HG02973 (cell line): ENCODE measurements around the gene MBP.
"Not testable (repeated sequence)": the region's sequence is repeated elsewhere in the genome, so short reads cannot be mapped to it uniquely, and the experiment has no call there.

Experiments used
- ATAC-seq: cut with Tn5 transposase; IDR thresholded peaks from one replicate; pipeline ENCODE4 v1.9.1; 2021; ENCODE audit warnings: moderate library complexity; ENCODE audit not compliant: unreplicated experiment

MBP gene

DNA sequence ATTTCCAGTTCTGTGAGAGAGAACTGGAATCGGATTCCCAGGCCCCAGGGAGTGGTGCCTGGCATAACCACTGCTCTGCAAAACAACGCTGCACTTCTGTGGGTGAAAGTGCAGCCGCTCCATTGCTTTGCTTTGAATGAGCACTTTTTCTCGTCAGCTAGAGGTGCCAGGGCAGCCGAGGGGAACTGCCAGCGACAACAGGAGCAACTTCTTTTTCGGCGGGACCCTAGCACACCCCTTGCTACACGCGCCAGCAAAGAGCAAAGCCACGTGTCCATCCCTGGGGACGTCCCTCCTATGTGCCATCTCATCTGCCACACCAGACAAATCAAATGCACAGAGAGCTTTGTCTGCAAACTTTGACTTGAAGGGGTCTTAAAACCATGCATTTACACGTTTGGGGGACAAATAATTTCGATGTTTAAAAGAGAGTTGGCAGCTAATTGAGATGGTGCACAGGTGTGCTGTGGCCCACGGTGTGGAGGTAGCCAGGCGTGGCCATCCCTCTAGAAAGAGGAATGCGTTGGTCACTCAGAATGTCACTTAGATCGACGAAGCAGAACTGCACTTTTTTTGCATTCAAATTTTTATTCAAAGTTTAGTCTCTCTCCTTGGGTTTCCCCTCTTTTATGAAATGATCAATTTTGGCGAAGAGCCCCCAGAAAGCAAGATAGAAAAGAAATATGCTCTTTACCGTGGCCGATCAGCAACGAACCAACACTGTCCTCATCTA lies 151.8 kb downstream of the MBP start:
- peak; percentile 29 for ATAC-seq

DNA sequence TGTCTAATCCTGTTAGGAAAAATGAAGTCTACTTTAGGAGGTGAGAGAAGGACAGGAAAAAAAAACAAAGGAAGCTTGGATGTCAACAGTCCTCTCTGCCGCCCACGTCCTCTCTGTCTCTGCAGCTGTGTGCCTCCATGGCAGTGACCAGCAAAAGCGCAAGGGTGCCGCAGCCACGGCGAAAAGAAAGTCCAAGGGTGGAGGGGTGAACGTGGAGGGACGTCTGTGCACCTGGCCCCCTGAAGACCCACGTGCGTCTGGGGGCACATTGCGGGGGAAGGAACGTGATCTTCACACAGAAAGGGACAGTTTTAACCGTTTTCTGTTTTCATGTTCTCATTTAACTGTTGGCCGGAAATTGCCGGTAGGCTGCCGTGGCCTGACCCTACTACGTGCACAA lies 152.7 kb downstream of the MBP start:
- no peak for ATAC-seq

DNA sequence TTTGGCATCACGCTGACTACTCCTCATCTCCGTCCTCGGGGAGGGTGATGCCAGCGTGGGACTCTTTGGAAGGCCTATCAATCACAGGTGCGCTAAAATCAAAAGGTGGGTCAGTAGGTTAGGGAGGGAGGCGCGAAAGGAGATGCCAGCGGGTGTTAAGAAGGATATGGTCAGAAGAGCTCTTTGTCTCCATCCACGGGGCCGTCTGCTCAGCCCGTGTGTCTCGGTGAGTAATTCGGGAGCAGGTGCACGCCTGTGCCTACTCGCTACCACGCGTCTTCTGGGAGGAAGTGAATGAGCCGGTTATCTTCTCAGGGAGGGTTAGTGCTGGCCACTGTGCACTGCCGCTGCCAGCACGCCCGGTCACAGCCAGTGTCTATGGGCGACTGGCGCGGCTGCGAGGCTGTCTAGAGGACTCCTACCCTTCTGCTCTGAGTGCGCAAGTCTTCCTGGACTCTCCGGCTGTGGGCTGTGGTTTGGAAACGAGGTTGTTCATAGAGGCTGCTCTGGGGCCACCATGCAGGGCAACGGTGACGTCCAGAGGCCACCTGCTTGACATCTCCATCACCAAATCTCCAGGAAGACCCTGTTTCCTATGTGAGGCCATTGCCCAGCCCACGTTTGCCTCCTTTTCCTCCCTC lies 153.4 kb downstream of the MBP start:
- ATAC-seq: no peak

DNA sequence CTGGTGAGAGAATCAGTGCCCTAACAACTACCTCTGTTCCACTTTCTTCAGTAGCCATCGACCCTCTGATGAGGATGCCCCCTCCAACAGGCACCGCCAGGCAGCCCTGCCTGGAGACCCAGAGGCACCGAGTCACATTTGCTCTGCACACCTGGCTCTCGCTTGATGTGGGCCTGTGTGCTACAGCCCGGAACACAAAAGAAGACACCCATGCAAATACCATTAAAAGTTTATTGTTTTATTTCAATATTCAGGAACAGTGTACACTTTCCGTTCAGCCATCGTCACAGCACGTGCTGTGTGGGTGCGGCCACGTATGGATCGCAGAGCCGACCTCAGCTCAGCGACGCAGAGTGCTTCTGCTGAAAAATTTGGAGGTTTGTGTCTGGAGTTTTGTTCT lies 154.0 kb downstream of the MBP start:
- ATAC-seq: no peak

DNA sequence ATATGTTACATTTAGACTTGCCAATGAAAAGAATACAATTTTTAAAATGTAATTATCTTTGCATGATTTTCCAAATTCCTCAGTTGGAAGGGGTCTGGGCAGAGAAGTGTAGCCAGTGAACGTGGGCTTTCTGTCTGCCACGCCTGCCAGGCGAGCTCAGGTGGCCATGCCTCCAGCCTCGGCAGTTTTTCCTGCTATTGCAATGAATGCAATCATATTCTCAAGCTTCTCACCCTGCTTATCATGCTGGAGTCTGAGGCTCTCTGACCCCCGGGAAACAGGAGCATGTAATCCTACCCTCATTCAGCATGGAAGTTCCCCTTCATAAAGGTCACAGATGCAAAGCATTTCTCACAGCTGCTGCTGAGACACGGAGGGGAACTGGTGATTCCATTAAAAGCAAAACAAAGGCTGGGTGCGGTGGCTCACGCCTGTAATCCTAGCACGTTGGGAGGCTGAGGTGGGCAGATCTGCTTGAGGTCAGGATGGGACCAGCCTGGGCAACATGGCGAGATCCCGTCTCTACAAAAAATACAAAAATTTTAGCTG lies 154.8 kb downstream of the MBP start:
- no peak for ATAC-seq

GRCh38 chr18:76977108-76977621 lies 155.4 kb downstream of the MBP start:
- no peak for ATAC-seq

DNA sequence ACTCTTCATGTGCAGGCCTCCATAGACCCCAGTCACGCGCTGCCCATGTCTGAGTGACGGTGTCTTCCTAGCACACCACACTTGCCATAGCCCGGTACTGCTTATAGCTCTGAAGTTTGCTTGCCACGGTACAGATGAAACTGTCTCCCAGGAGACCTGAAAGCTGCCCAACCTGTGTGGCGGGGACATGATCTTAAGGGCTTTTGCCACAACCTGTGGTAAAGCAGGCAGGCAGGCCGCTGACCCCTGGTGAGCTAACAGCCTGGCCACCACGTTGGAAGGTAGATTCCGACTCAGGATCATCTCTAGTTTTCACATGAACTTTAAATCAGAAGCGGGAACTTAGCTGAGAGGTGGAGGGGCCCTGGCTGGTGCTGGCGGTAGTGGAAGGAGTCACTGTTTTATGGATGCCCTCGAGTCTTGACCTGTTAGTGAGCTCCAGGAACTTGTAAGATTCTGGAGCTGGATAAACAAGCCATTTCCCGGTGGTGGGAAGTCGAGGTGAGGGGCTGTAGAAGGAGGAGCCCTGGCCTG lies 156.9 kb downstream of the MBP start:
- no peak for ATAC-seq

- ATAC-seq: no peak
These were observed 158.2 kb downstream of the MBP start for GRCh38 chr18:76974386-76974785.

DNA sequence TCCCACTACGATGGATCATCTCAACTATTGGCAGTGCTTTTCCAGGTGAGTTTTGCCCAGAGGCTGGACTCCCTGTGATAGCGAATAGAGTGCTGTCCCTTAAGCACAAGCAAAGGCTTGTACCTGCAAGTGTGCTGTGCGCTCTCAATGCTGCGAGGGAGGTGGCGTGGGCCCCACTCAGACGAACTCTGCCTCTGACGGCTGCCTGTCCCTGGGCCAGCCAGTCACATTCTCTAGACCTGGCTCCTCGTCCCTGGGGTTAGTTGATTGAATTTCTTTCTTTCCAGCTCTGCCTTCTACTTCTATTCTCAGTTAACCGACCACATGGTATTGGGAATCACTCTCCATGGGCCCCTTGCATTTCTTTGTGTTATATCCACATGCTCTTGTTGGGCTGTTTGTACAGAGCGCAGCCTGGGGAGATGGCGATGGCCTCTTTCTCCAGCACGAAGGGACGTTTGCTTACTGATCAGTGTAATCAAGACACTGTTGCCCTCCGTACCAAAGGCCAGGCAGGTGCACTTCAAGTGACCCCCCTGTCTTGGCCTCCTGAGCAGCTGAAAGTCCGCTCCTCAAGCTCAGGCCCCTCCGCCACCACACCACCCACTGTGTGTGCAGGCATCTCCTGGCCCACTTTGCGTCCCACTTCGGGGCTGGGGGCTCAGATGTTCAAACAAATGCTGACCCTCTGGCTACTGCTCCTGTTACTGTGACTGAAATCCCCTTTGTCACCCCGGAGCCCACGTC lies 158.9 kb downstream of the MBP start:
- no peak for ATAC-seq

- ATAC-seq: no peak
These were observed 159.6 kb downstream of the MBP start for GRCh38 chr18:76972846-76973519.

- no peak for ATAC-seq
These were observed 160.3 kb downstream of the MBP start for GRCh38 chr18:76972241-76972640.

GRCh38 chr18:76970770-76971559 lies 161.6 kb downstream of the MBP start:
- no peak for ATAC-seq

DNA sequence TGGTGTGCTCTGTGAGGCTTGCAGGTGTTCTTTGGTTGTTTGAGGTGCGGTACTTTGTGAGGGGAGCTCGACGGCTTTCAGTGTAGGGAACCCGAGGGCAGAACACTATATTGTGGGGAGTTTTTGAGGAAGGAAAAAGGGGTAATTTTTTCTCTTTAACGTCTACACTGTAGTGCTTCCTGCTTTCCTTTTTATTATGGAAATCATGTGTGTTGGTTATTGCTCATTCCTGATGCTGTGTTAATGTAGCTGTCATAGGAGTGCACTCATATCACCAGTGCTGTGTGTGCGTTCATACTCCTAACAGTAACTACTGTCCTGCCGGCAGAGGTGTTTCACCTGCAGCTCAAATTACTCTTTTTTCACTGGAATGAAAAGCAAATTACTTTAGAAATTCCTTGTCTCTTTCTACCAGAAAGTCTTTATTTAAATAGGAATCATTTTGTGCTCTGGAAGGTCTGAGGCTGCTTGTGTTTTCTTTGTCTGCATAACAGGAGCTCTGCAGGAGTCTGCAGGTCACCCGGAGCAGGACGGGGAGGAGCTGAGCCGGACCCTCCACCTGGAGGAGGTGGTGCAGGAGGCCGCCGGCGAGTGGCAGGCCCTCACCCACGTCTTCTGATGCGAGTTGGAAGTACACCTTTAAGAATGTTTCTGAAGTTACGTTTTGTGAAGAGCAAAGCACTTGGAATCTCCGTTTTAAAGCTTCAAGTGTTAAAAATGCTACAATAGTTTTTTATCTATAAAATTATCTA lies 164.7 kb downstream of the MBP start:
- ATAC-seq: no peak

DNA sequence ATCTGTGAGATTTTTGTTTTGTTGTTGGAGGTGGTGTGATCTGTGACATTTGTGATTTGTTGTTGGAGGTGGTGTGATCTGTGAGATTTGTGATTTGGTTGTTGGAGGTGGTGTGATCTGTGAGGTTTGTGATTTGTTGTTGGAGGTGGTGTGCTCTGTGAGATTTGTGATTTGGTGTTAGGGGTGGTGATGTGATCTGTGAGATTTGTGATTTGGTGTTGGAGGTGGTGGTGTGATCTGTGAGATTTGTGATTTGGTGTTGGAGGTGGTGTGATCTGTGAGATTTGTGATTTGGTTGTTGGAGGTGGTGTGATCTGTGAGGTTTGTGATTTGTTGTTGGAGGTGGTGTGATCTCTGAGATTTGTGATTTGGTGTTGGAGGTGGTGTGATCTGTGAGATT lies 165.3 kb downstream of the MBP start:
- ATAC-seq: not testable (repeated sequence)

GRCh38 chr18:76965555-76966151 lies 166.9 kb downstream of the MBP start:
- peak; percentile 54 for ATAC-seq

DNA sequence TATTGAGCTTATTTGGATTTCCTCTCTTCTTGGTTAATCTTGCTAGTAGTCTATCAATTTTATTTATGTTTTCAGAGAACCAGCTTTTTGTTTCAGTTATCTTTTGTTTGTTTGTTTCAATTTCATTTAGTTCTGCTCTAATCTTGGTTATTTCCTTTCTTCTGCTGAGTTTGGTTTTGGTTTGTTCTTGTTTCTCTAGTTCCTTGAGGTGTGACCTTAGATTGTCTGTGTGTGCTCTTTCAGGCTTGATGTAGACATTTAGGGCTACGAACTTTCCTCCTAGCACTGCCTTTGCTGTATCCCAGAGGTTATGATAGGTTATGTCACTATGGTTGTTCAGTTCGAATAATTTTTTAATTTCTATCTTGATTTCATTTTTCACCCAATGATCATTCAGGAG lies 168.6 kb downstream of the MBP start:
- ATAC-seq: peak; percentile 61

- ATAC-seq: no peak
These were observed 169.7 kb downstream of the MBP start for GRCh38 chr18:76962851-76963250.

GRCh38 chr18:76960528-76961035 lies 172.0 kb downstream of the MBP start:
- ATAC-seq: no peak

DNA sequence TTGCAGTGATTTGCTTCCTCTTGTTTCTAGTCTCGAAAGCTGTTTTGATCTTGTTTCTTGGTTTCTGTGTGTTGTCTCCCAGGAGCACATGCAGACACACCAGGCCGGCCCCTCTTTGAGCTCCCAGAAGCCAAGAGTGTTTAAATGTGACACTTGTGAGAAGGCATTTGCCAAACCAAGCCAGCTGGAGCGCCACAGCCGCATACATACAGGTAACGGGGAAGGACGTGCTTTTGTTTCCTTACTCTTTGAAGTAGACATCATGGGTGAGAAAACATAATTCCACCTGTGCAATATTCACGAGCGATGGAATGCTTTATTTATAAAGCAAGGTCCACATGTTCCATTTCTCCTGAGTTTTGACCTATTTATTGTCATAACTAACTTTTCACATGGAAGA lies 173.0 kb downstream of the MBP start:
- no peak for ATAC-seq
